GM12878 (cell line): ENCODE data around the gene JMJD6. TPM values are rescaled to one million over a fixed set of nuclear protein-coding genes. Genes with fewer than 3 reads are reported as not detected.

ENCODE experiments used
- ATAC-seq: fragments of 200-7000 bp; cut with Tn5 transposase; 3 replicates; pipeline ENCODE4 v1.9.1; 2020; ENCODE audit warnings: mild to moderate bottlenecking, moderate library complexity
- BruUV-seq: library from RNA; stranded (reverse); fragments of 400-500 nt; replicated peaks from 2 replicates; lab custom pipeline; 2021; lab: Mats Ljungman, UMichigan
- CTCF ChIA-PET: fragments of 300-600 bp; sonication (Branson Sonifier 250); formaldehyde crosslinking; extraction: SDS; loops from one replicate; lab custom pipeline; 2021; ENCODE audit warnings: inconsistent platforms; lab: Yijun Ruan, JAX
- POLR2A ChIA-PET: fragments of 350-600 bp; formaldehyde crosslinking; extraction: SDS; loops from one replicate; lab custom pipeline; 2021; ENCODE audit warnings: inconsistent platforms; lab: Charles Lee
- RAD21 ChIA-PET: fragments of 300-600 bp; sonication (Branson Sonifier 250); formaldehyde crosslinking; loops from one replicate; lab custom pipeline; 2023; ENCODE audit warnings: antibody characterized with exemption; ENCODE audit not compliant: unreplicated experiment; lab: Charles Lee
- SMC1A ChIA-PET: fragments of 300-600 bp; sonication (Branson Sonifier 250); formaldehyde crosslinking; loops from one replicate; lab custom pipeline; 2023; ENCODE audit not compliant: unreplicated experiment, uncharacterized antibody; lab: Charles Lee
- DNase-seq: peaks from one replicate; pipeline ENCODE4 v3.0.0-alpha.2; 2011; ENCODE audit warnings: low read depth, low spot score
- FAIRE-seq: peaks from 3 replicates; lab custom pipeline; 2011; peaks lifted over from hg19 to GRCh38; lab: Jason Lieb, UNC
- H2AFZ ChIP-seq: 2 replicates; pipeline ENCODE4 v1.6.0; 2011; ENCODE audit warnings: low read depth, low read length, control low read depth; ENCODE audit not compliant: control insufficient read depth
- H3K27ac ChIP-seq: 2 replicates; pipeline ENCODE4 v1.5.1; 2011; ENCODE audit warnings: control low read depth; ENCODE audit not compliant: control insufficient read depth, insufficient read depth
- H3K27me3 ChIP-seq, 2 experiments: replicated peaks in 1 of 2; 2 replicates each; pipeline versions ENCODE4 v1.6.0 to v1.6.1; 2011; ENCODE audit warnings: low read length in 1 of 2; ENCODE audit not compliant: control insufficient read depth in 2 of 2, insufficient read depth in 2 of 2
- H3K36me3 ChIP-seq, 2 experiments: 2 replicates each; pipeline ENCODE4 v1.5.1; 2011; ENCODE audit warnings: low read length in 1 of 2; ENCODE audit not compliant: control insufficient read depth in 2 of 2, insufficient read depth in 2 of 2
- H3K4me1 ChIP-seq: 2 replicates; pipeline ENCODE4 v1.6.1; 2011; ENCODE audit warnings: mild to moderate bottlenecking, low read length, moderate library complexity, mixed read lengths; ENCODE audit not compliant: control insufficient read depth, insufficient read depth
- H3K4me2 ChIP-seq: 2 replicates; pipeline ENCODE4 v1.6.0; 2011; ENCODE audit warnings: control low read depth; ENCODE audit not compliant: control insufficient read depth, insufficient read depth
- H3K4me3 ChIP-seq: fragments of 200-600 bp; sonication (generic); 2 replicates; pipeline ENCODE4 v1.5.1; 2016
- H3K79me2 ChIP-seq: 2 replicates; pipeline ENCODE4 v1.6.0; 2011; ENCODE audit warnings: low read length; ENCODE audit not compliant: control insufficient read depth, insufficient read depth
- H3K9ac ChIP-seq: 2 replicates; pipeline ENCODE4 v1.8.0; 2011; ENCODE audit warnings: low read length, control low read depth, mixed read lengths; ENCODE audit not compliant: control insufficient read depth, insufficient read depth
- H3K9me3 ChIP-seq: replicated peaks from 3 replicates; pipeline ENCODE4 v1.5.1; 2011; ENCODE audit warnings: mild to moderate bottlenecking, low read length; ENCODE audit not compliant: control insufficient read depth, insufficient read depth
- H4K20me1 ChIP-seq: 2 replicates; pipeline ENCODE4 v1.6.0; 2011; ENCODE audit not compliant: control insufficient read depth, insufficient read depth
- HDGF ChIP-seq: fragments of 450-650 bp; IDR thresholded peaks from 2 replicates; pipeline ENCODE4 v1.6.1; 2016; ENCODE audit warnings: antibody characterized with exemption
- RAD51 ChIP-seq: fragments of 450-650 bp; IDR thresholded peaks from 2 replicates; pipeline ENCODE4 v1.6.1; 2016; ENCODE audit warnings: moderate library complexity, mild to moderate bottlenecking, inconsistent platforms
- RCOR1 ChIP-seq: conservative IDR thresholded peaks from 2 replicates; pipeline ENCODE4 v1.6.1; 2012; ENCODE audit warnings: low read depth, low read length, improper control_type of control experiment
- SPI1 ChIP-seq: IDR thresholded peaks from 2 replicates; pipeline ENCODE4 v1.6.1; 2011; ENCODE audit warnings: low read depth, mild to moderate bottlenecking, low read length, moderate library complexity, borderline replicate concordance; ENCODE audit not compliant: insufficient read depth
- SREBF2 ChIP-seq: IDR thresholded peaks from 2 replicates; pipeline ENCODE4 v1.6.1; 2012; ENCODE audit warnings: mild to moderate bottlenecking, low read length
- WGBS: methylation state at CpG from one replicate; pipeline ENCODE4 v1.1.6; 2016; ENCODE audit warnings: low lambda C conversion rate; ENCODE audit not compliant: insufficient replicate concordance, insufficient coverage; ENCODE audit errors: missing lambda C conversion rate; 5-methylcytosine and 5-hydroxymethylcytosine counted together
- in situ Hi-C: fragments of 300-500 bp; cut with MboI; formaldehyde crosslinking; loops from 9 replicates; pipeline ENCODE4 v1.14.3; 2018; ENCODE audit warnings: mixed read lengths
- intact Hi-C: fragments of 100-400 bp; cut with micrococcal nuclease; formaldehyde crosslinking; loops from one replicate; pipeline ENCODE4 v1.14.2; 2022; ENCODE audit not compliant: unreplicated experiment
- polyA plus RNA-seq, 11 experiments: library from polyadenylated mRNA; depleted of rRNA in 4 of 11; unstranded in 6 of 11; stranded (reverse) in 5 of 11; fragments of >200 nt; fragmentation: Nextera tagmentation in 4 of 11; fragmentation: Illumina TruSeq in 1 of 11; extraction: Ambion mirVana in 4 of 11; extraction: Trizol in 1 of 11; gene quantifications; 1 replicate in 1 of 11; 2 replicates in 10 of 11; pipeline versions ENCODE4 v1.2.1 to v1.2.3, GENCODE V29; 2011 to 2016; ENCODE audit warnings: inconsistent platforms in 2 of 11, missing spikeins in 2 of 11, low read depth in 1 of 11
- total RNA-seq, 4 experiments: library from RNA; depleted of rRNA in 3 of 4; stranded (reverse); fragments of >200 nt in 3 of 4; fragmentation: Illumina TruSeq in 1 of 4; extraction: Trizol in 1 of 4; gene quantifications; 2 replicates each; pipeline versions ENCODE4 v1.2.1 to v1.2.3, GENCODE V29; 2013 to 2021

The JMJD6 gene
- total and polyA plus RNA-seq, 10 of the 15 experiments (the other 5 are each of a cell fraction or from before 2014, with no cell fraction given): 1.2 to 36.0 (median 22.2) TPM

- no peaks in the 10 kb centered on the region for H3K9me3 ChIP-seq
- ChIA-PET SMC1A (interaction anchor here (0.6 to 1.4 kb wide), 4 partner anchors 16 to 78 kb away, joined by 3 to 7 read pairs (median 3); no protein-coding TSS in a partner anchor), RAD21 (interaction anchor here (0.6 kb wide), 1 partner anchor 236 kb away, joined by 3 read pairs; no protein-coding TSS in a partner anchor), POLR2A (interaction anchor here (0.6 to 0.8 kb wide), 2 partner anchors 139 to 579 kb away, joined by 3 read pairs; no protein-coding TSS in a partner anchor), CTCF (interaction anchor here (1.2 to 2.4 kb wide), 2 partner anchors 16 kb away, joined by 4 to 12 read pairs; no protein-coding TSS in a partner anchor)
- DNase-seq (no peak), ATAC-seq (0 out of 3 replicates have a peak, but pooled peaks have one; percentile 6), FAIRE-seq (no peak)
- no peak overlapping the region for H3K27ac ChIP-seq
- H2AFZ ChIP-seq: no peak overlapping the region
- H3K4me3 ChIP-seq: no peak overlapping the region
- in situ Hi-C loops (no loop called here), intact Hi-C loops (loop anchor here (10.0 kb wide), 1 partner anchor 133 kb away; a partner anchor contains a TSS)
- WGBS: 36% methylated on average over 13 of the region's 17 CpGs
- no peaks in the 10 kb centered on the region for H3K79me2 ChIP-seq
- no TSS peak for BruUV-seq
- no peaks in the 10 kb centered on the region for H4K20me1 ChIP-seq
- no peak overlapping the region for H3K4me2 ChIP-seq
- TF ChIP-seq HDGF: no peak
- TF ChIP-seq SREBF2: no peak
- no peak for TF ChIP-seq RAD51
- no peak for TF ChIP-seq SPI1
- TF ChIP-seq RCOR1: no peak
- no peaks in the 10 kb centered on the region; a peak in 1 of 4 replicates for H3K27me3 ChIP-seq
- H3K36me3 ChIP-seq: no peaks in the 10 kb centered on the region
- peaks cover 22% of the 10 kb centered on the region for H3K4me1 ChIP-seq
- H3K9ac ChIP-seq: no peak overlapping the region
Measured at GRCh38 chr17:76697702-76698465, 28.5 kb downstream of the JMJD6 start.
